Brain microvascular endothelial cell (primary cell): ENCODE data around the gene TTC4.

Experiments
- DNase-seq: peaks from one replicate; pipeline ENCODE4 v3.0.0-alpha.2; 2020
- H3K27ac ChIP-seq: fragments of 250-450 bp; sonication (Bioruptor Pico); 2 replicates; pipeline ENCODE4 v1.5.1; 2020; ENCODE audit warnings: mild to moderate bottlenecking, moderate library complexity
- H3K27me3 ChIP-seq: fragments of 250-450 bp; sonication (Bioruptor Pico); replicated peaks from 2 replicates; pipeline ENCODE4 v1.5.1; 2020; ENCODE audit warnings: mild to moderate bottlenecking
- H3K36me3 ChIP-seq: fragments of 250-450 bp; sonication (Bioruptor Pico); replicated peaks from 2 replicates; pipeline ENCODE4 v1.5.1; 2020; ENCODE audit warnings: mild to moderate bottlenecking
- H3K4me3 ChIP-seq: 2 replicates; pipeline ENCODE4 v1.5.1; 2011; ENCODE audit warnings: low read depth, mild to moderate bottlenecking, control low read depth, low read length, moderate library complexity
- CTCF ChIP-seq: IDR thresholded peaks from 2 replicates; pipeline ENCODE4 v1.5.1; 2011; ENCODE audit warnings: low read depth, mild to moderate bottlenecking, moderate library complexity, low read length, control low read depth, inconsistent platforms; ENCODE audit errors: missing control alignments
- in situ Hi-C: cut with HindIII; loops from 2 replicates; pipeline ENCODE4 v1.10.0; 2017; ENCODE audit warnings: low sequenced_read_pairs, low pct_ligation_motif_present

TTC4 gene

DNA sequence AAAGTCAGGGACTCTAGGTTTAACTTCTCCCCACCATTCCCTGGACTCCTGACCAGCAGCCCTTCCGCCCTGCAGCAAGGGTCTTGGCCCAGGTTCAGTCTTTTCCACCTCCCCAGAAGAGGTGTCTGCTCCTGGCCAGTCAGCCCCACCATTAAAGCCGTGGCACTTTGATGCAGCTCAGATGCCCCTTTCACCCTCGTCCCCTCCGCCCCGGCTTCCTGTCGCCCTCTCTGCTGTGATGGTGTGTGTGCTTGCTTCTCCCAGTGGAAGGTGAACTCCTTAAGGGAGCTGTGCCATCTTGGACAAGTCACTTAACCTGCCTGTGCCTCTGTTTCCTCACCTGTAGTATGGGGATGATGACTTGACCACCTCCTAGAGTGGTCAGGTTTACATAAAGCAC is 17.8 kb upstream of the TTC4 start:
- DNase-seq = no peak
- Histone ChIP-seq H3K4me3 (no peak overlapping the region), H3K27ac (no peak overlapping the region), H3K27me3 (peaks cover 2% of the 10 kb centered on the region), H3K36me3 (no peaks in the 10 kb centered on the region)
- in situ Hi-C loops = no loop called here
- TF ChIP-seq CTCF = no peak

DNA sequence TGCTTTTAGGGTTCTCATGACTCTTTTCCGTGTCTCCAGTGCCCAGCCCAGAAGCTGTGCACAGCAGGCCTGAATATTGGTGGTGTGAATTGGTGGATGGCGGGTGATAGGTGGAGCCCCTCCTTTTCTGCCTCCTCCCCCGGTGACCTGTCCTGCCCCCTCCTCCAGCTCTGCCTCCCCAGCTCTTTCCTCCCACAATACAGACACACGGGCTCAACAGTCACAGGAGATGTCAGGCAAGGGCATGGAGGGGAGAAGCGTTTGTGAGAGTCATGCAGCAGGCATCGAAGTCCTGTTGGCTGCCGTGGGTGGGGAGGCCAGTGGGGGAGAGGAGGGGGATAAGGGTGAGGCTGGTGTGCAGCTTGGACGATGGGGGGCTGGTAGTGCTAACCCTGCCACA is 17.3 kb upstream of the TTC4 start:
- no peak for TF ChIP-seq CTCF
- Histone ChIP-seq H3K36me3 (no peaks in the 10 kb centered on the region), H3K4me3 (no peak overlapping the region), H3K27me3 (peaks cover 2% of the 10 kb centered on the region), H3K27ac (no peak overlapping the region)
- in situ Hi-C loops = no loop called here
- DNase-seq = no peak

DNA sequence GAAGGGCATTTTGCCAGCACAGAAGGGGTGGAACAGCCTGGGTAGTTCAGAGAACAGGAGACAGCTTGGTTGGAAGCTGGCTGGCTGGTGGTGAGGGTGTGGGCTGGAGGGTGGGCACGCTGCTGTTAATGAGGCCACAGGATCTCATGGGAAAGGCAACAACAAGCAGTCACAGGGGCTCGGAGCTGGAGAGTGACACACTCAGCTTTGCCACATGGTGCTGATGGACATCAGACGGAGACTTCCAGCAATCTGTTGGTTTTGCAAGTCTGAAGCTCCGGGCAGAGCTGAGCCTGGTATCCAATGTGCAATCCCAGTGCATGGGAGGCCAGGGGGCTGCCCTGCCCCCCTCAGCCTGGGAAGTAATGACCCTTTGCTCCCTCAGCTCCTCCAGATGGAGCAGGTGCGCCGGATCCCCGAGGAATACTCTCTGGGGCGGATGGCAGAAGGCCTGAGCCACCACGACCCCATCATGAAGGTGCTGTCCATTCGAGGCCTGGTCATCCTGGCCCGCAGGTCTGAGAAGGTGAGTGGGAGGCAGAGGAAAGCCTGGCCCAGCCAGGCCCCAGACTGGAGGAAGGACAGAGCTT is 15.6 kb upstream of the TTC4 start:
- Histone ChIP-seq H3K27ac (no peak overlapping the region), H3K36me3 (no peaks in the 10 kb centered on the region), H3K27me3 (peaks cover 2% of the 10 kb centered on the region), H3K4me3 (no peak overlapping the region)
- no peak for TF ChIP-seq CTCF
- no peak for DNase-seq
- in situ Hi-C loops = no loop called here

GRCh38 chr1:54701066-54701465 is 14.6 kb upstream of the TTC4 start:
- in situ Hi-C loops = no loop called here
- H3K27ac ChIP-seq = no peak overlapping the region
- no peak for TF ChIP-seq CTCF
- H3K27me3 ChIP-seq = peaks cover 2% of the 10 kb centered on the region
- H3K36me3 ChIP-seq = no peaks in the 10 kb centered on the region
- DNase-seq = no peak
- H3K4me3 ChIP-seq = no peak overlapping the region

- no peak for TF ChIP-seq CTCF
- Histone ChIP-seq H3K27ac (no peak overlapping the region), H3K27me3 (peaks cover under 1% of the 10 kb centered on the region), H3K36me3 (no peaks in the 10 kb centered on the region), H3K4me3 (no peak overlapping the region)
- no peak for DNase-seq
- in situ Hi-C loops = no loop called here
These were observed 13.7 kb upstream of the TTC4 start for GRCh38 chr1:54701996-54702395.

GRCh38 chr1:54703471-54703870 is 12.2 kb upstream of the TTC4 start:
- in situ Hi-C loops = no loop called here
- H3K27me3 ChIP-seq = no peaks in the 10 kb centered on the region
- H3K27ac ChIP-seq = no peak overlapping the region
- DNase-seq = no peak
- no peak for TF ChIP-seq CTCF
- no peaks in the 10 kb centered on the region for H3K36me3 ChIP-seq
- H3K4me3 ChIP-seq = no peak overlapping the region
